ENCODE measurements around the gene CDH12.

DNA sequence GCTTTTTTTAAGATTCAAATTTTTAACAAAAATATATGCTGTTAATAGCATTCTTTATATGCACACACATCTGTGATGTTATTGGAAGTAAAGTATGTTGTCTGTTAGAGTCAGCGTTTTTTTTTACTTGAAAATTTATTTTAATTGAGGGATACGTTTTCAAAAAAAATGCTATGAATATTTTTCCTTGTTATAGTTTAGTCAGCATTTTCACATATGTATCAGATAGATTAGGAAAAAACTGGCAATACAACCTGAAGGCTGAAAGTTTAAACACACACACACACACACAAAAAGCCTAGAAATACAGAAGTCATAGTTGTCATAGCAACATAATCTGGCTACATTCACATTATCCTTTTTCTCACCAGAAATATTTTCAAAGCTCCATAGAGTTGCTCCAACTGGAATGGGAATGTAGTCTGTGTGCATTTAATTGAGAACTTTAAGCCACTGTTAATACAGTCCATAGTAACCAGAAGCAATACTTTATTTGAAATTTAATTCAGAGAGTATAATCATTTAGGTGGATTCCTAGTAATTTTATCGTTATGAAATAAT is 116.6 kb downstream of the CDH12 start:
- TF ChIP-seq, protein P1, sequence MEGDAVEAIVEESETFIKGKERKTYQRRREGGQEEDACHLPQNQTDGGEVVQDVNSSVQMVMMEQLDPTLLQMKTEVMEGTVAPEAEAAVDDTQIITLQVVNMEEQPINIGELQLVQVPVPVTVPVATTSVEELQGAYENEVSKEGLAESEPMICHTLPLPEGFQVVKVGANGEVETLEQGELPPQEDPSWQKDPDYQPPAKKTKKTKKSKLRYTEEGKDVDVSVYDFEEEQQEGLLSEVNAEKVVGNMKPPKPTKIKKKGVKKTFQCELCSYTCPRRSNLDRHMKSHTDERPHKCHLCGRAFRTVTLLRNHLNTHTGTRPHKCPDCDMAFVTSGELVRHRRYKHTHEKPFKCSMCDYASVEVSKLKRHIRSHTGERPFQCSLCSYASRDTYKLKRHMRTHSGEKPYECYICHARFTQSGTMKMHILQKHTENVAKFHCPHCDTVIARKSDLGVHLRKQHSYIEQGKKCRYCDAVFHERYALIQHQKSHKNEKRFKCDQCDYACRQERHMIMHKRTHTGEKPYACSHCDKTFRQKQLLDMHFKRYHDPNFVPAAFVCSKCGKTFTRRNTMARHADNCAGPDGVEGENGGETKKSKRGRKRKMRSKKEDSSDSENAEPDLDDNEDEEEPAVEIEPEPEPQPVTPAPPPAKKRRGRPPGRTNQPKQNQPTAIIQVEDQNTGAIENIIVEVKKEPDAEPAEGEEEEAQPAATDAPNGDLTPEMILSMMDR (IDR thresholded peaks at IDR 0.05; ENCODE audit: insufficient read depth, low read length, poor library complexity, severe bottlenecking): no peak
- no peak for TF ChIP-seq EZH2phosphoT487 (conservative IDR thresholded peaks at IDR 0.05; ENCODE audit: low read length)
